Neural progenitor cell (in vitro differentiated cells): Measurements from ENCODE around the gene TMEM109.

Experiments used
- CTCF ChIP-seq: fragments of 200-600 bp; sonication (generic); IDR thresholded peaks from 2 replicates; pipeline ENCODE4 v1.5.1; 2017; ENCODE audit warnings: antibody characterized with exemption, mild to moderate bottlenecking
- EZH2 ChIP-seq: fragments of 200-600 bp; sonication (generic); IDR thresholded peaks from 2 replicates; pipeline ENCODE4 v1.6.1; 2017; ENCODE audit warnings: antibody characterized with exemption, mild to moderate bottlenecking, moderate library complexity
- EZH2phosphoT487 ChIP-seq: fragments of 200-600 bp; sonication (generic); IDR thresholded peaks from 2 replicates; pipeline ENCODE4 v1.6.1; 2017; ENCODE audit warnings: antibody characterized with exemption

GRCh38 chr11:60872961-60873524 is 40.9 kb upstream of the TMEM109 start:
- TF ChIP-seq EZH2 (no peak), CTCF (no peak), EZH2phosphoT487 (no peak)
